Measurements from ENCODE around the gene NBPF6. TPM values are rescaled to one million over a fixed set of nuclear protein-coding genes. Genes with fewer than 3 reads are reported as not detected.
"Not testable (repeated sequence)": the region's sequence is repeated elsewhere in the genome, so short reads cannot be mapped to it uniquely, and the experiment has no call there.

NBPF6 gene
- total RNA-seq, 1 donor, result not detected

- H3K4me3 ChIP-seq (ENCODE audit: low read length); H3K9me3 ChIP-seq (ENCODE audit: low read depth, low read length); H3K27me3 ChIP-seq (ENCODE audit: insufficient read depth, low read length); H3K4me1 ChIP-seq (ENCODE audit: insufficient read depth, low read length): not testable (repeated sequence)
Observed at GRCh38 chr1:108517301-108517897, 67.3 kb downstream of the NBPF6 start.

Other genes with a start within 250 kb of the NBPF6 start
- 20.0 TPM for gene SLC25A24, start 250.0 kb upstream of the NBPF6 start, total RNA-seq
- gene NBPF4, start 206.3 kb upstream of the NBPF6 start, total RNA-seq, result not detected
- 22.9 TPM for gene EEIG2, start 109.8 kb downstream of the NBPF6 start, total RNA-seq
- 6.3 TPM for gene HENMT1, start 210.8 kb downstream of the NBPF6 start, total RNA-seq
- gene PRPF38B, start 242.0 kb downstream of the NBPF6 start, total RNA-seq, result 58.4 TPM